Stomach (tissue), 4 donors: Measurements from ENCODE around the gene FRY.

Experiments
- CTCF ChIP-seq, 7 experiments: fragments of 450-650 bp in 4 of 7; fragments of 200-600 bp in 3 of 7; sonication (generic) in 3 of 7; IDR thresholded peaks; one replicate each; pipeline ENCODE4 v1.5.1; 2016 to 2019; ENCODE audit warnings: antibody characterized with exemption in 7 of 7, control low read depth in 2 of 7, mild to moderate bottlenecking in 1 of 7
- POLR2AphosphoS5 ChIP-seq, 3 donors: sonication (generic); formaldehyde crosslinking; IDR thresholded peaks; one replicate each; pipeline ENCODE4 v1.6.1; 2016; ENCODE audit warnings: antibody characterized with exemption in 3 of 3

DNA sequence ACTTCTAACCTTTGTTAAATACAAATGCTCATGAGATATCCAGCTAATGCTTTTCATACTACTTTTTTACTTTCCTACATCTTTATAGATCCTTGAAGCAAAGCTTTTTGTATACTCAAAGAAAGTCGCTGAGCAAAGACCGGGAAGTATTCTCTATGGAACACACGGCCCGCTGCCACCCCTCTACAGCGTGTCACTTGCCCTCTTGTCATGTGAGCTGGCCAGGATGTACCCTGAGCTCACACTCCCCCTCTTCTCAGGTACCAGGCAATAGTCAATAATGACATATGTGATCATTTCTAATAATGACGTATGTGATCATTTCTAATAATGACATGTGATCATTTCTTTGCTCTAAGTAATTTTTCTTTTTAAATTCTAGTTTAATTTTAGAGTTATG, 170.7 kb downstream of the FRY start:
- no peak for TF ChIP-seq POLR2AphosphoS5 (IDR thresholded peaks at IDR 0.05)
- no peak for TF ChIP-seq CTCF (IDR thresholded peaks at IDR 0.05)
